HEK293T (cell line): Measurements from ENCODE around the gene OSMR.

Source experiments
- ARNT ChIP-seq: fragments of 450-650 bp; IDR thresholded peaks from 2 replicates; pipeline ENCODE4 v1.6.1; 2017; ENCODE audit warnings: mild to moderate bottlenecking
- BHLHE40 ChIP-seq: fragments of 450-650 bp; IDR thresholded peaks from 2 replicates; pipeline ENCODE4 v1.6.1; 2016; ENCODE audit warnings: mild to moderate bottlenecking, moderate library complexity, borderline replicate concordance
- CTBP1 ChIP-seq: fragments of 450-650 bp; IDR thresholded peaks from 2 replicates; pipeline ENCODE4 v1.6.1; 2016; ENCODE audit warnings: borderline replicate concordance
- ELF4 ChIP-seq: fragments of 450-650 bp; IDR thresholded peaks from 2 replicates; pipeline ENCODE4 v1.6.1; 2017; ENCODE audit warnings: antibody characterized with exemption
- FOXM1 ChIP-seq: fragments of 450-650 bp; IDR thresholded peaks from 2 replicates; pipeline ENCODE4 v1.6.1; 2017; ENCODE audit warnings: mild to moderate bottlenecking, borderline replicate concordance
- HDGF ChIP-seq: fragments of 450-650 bp; IDR thresholded peaks from 2 replicates; pipeline ENCODE4 v1.6.1; 2017; ENCODE audit warnings: antibody characterized with exemption, borderline replicate concordance
- SUZ12 ChIP-seq: fragments of 450-650 bp; IDR thresholded peaks from 2 replicates; pipeline ENCODE4 v1.6.1; 2016; ENCODE audit warnings: mild to moderate bottlenecking
- TARDBP ChIP-seq: fragments of 450-650 bp; IDR thresholded peaks from 2 replicates; pipeline ENCODE4 v1.6.1; 2016

DNA sequence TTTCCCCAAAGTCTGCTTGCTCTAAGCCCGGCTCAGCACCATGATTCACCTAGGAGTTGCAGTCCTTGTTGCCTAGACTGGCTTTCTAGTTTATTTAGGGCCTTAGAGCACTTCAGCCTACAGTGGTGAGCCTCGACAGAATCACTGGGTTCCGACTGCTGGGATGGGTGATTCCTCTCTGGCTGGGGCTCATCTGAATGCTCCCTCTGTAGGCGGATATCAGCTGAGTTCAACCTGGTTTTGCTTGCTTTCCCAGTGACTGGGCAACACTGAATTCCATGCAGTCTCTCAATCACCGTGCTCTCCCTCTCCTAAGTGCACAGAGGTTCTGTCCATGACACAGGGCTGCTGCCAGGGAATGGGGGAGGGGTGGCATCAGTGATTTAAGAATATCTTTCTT lies 54.1 kb downstream of the OSMR start:
- TF ChIP-seq TARDBP: no peak
- TF ChIP-seq HDGF: no peak
- TF ChIP-seq SUZ12: no peak
- no peak for TF ChIP-seq CTBP1
- no peak for TF ChIP-seq BHLHE40
- no peak for TF ChIP-seq ELF4
- TF ChIP-seq ARNT: no peak
- TF ChIP-seq FOXM1: no peak
